Pons (tissue), 1 donor: ENCODE results near the gene DHRSX.
"Not testable (repeated sequence)": the region's sequence is repeated elsewhere in the genome, so short reads cannot be mapped to it uniquely, and the experiment has no call there.

ENCODE experiments used
- DNase-seq: peaks from one replicate; pipeline ENCODE4 v3.0.0-alpha.2; 2016; ENCODE audit warnings: low spot score

DHRSX gene

GRCh38 chrX:2456091-2456490 lies 44.7 kb downstream of the DHRSX start:
- not testable (repeated sequence) for DNase-seq

- DNase-seq = not testable (repeated sequence)
Observed at GRCh38 chrX:2454620-2455019, 46.2 kb downstream of the DHRSX start.

- DNase-seq = no peak
Observed at GRCh38 chrX:2452799-2453198, 48.0 kb downstream of the DHRSX start.

GRCh38 chrX:2452317-2452784 lies 48.4 kb downstream of the DHRSX start:
- no peak for DNase-seq

GRCh38 chrX:2451501-2452316 lies 49.1 kb downstream of the DHRSX start:
- peak; percentile 4 for DNase-seq

- DNase-seq = no peak
Observed at GRCh38 chrX:2450681-2451080, 50.1 kb downstream of the DHRSX start.

GRCh38 chrX:2449135-2449886 lies 51.5 kb downstream of the DHRSX start:
- no peak for DNase-seq

- DNase-seq = no peak
Observed at GRCh38 chrX:2447484-2447883, 53.3 kb downstream of the DHRSX start.

- no peak for DNase-seq
Observed at GRCh38 chrX:2446815-2447214, 54.0 kb downstream of the DHRSX start.

GRCh38 chrX:2445662-2446623 lies 54.8 kb downstream of the DHRSX start:
- no peak for DNase-seq

GRCh38 chrX:2442694-2443093 lies 58.1 kb downstream of the DHRSX start:
- DNase-seq = no peak

GRCh38 chrX:2441466-2441865 lies 59.3 kb downstream of the DHRSX start:
- no peak for DNase-seq

GRCh38 chrX:2439613-2440012 lies 61.2 kb downstream of the DHRSX start:
- DNase-seq = no peak

GRCh38 chrX:2435465-2435864 lies 65.3 kb downstream of the DHRSX start:
- DNase-seq = no peak

- no peak for DNase-seq
Observed at GRCh38 chrX:2434270-2435163, 66.3 kb downstream of the DHRSX start.

GRCh38 chrX:2432298-2432863 lies 68.4 kb downstream of the DHRSX start:
- DNase-seq = no peak

GRCh38 chrX:2430265-2430825 lies 70.4 kb downstream of the DHRSX start:
- no peak for DNase-seq

GRCh38 chrX:2427737-2428136 lies 73.0 kb downstream of the DHRSX start:
- no peak for DNase-seq

GRCh38 chrX:2427147-2427546 lies 73.6 kb downstream of the DHRSX start:
- DNase-seq = no peak

- DNase-seq = no peak
Observed at GRCh38 chrX:2426289-2426882, 74.4 kb downstream of the DHRSX start.
